Fibroblast of pulmonary artery (primary cell): ENCODE measurements around the gene AXL.
A peak's percentile ranks its signal among the peaks of the same experiment; 100 is the strongest.

ENCODE experiments used
- DNase-seq: peaks from one replicate; pipeline ENCODE4 v3.0.0-alpha.2; 2010; ENCODE audit warnings: low read depth
- H3K4me3 ChIP-seq: replicated peaks from 2 replicates; pipeline ENCODE4 v1.5.1; 2011; ENCODE audit warnings: low read depth, mild to moderate bottlenecking, control low read depth, low read length, moderate library complexity
- TF ChIP-seq, protein P1 (sequence below): IDR thresholded peaks from 2 replicates; pipeline ENCODE4 v1.5.1; 2011; ENCODE audit warnings: mild to moderate bottlenecking, control low read depth, low read length, inconsistent platforms; ENCODE audit errors: missing control alignments

Gene AXL

DNA sequence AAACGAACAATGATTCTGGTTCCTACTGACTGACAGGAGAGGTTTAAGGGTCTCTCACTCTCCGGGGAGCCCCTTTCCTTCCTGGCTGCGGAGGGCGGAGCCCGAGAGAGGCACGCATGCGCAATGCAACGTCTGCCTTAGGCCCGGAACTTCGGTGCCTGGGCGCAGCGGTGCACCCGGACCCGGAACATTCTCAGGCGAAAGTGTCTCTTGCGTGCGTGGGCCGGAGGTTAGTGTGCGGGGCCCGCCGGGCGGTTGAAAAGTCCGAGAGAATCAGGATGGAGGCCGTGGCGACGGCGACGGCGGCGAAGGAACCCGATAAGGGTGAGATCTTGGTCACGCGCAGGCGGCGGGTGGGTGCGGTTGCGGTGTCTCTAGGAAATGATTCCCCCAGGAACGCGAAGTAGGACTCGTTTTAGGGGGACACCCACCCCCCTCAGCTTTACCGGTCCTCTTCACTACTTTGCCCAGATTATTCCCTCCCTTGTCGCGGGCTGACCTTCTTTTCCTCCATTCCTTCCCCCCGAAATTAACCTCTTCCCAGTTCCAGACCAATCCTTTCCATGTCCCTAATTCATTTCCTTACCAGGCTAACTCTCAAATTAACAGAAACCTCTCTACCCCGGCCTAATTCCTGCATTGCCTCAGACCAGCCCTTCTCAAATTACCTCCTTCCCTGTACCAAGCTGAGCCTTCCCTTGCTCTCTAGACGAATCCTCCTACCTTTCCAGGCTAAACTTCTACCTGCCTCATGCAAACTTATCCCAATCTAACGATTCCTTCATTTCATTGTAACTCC, 91.2 kb downstream of the AXL start, which contains the start of gene CCDC97:
TSS of gene CCDC97 (plus strand) at position 140 of the 799 bp plus-strand sequence. CDS start at position 279, 139 bp downstream.
- peak within 1 kb of the TSS; percentile 96 for H3K4me3 ChIP-seq
- TF ChIP-seq, protein P1, sequence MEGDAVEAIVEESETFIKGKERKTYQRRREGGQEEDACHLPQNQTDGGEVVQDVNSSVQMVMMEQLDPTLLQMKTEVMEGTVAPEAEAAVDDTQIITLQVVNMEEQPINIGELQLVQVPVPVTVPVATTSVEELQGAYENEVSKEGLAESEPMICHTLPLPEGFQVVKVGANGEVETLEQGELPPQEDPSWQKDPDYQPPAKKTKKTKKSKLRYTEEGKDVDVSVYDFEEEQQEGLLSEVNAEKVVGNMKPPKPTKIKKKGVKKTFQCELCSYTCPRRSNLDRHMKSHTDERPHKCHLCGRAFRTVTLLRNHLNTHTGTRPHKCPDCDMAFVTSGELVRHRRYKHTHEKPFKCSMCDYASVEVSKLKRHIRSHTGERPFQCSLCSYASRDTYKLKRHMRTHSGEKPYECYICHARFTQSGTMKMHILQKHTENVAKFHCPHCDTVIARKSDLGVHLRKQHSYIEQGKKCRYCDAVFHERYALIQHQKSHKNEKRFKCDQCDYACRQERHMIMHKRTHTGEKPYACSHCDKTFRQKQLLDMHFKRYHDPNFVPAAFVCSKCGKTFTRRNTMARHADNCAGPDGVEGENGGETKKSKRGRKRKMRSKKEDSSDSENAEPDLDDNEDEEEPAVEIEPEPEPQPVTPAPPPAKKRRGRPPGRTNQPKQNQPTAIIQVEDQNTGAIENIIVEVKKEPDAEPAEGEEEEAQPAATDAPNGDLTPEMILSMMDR: no peak
- peak; percentile 90 for DNase-seq

- DNase-seq: no peak
- TF ChIP-seq, protein P1: no peak
- H3K4me3 ChIP-seq: peak overlapping the region; percentile 96
These were observed 92.0 kb downstream of the AXL start for GRCh38 chr19:41311072-41311471.
